ENCODE data around the gene CYP2U1. TPM values are rescaled to one million over a fixed set of nuclear protein-coding genes. Genes with fewer than 3 reads are reported as not detected.

CYP2U1 gene
- total RNA-seq, 1 donor from 2014 or later: 9.4 TPM

- Histone ChIP-seq H3K4me1 (peaks cover 71% of the 10 kb centered on the region), H3K27ac (replicated peaks) (peak overlapping the region; percentile 90), H3K4me3 (peak overlapping the region; percentile 80), H3K9me3 (replicated peaks) (no peaks in the 10 kb centered on the region), H3K36me3 (no peaks in the 10 kb centered on the region), H3K27me3 (ENCODE audit: low read depth) (no peaks in the 10 kb centered on the region)
- TF ChIP-seq, protein P1, sequence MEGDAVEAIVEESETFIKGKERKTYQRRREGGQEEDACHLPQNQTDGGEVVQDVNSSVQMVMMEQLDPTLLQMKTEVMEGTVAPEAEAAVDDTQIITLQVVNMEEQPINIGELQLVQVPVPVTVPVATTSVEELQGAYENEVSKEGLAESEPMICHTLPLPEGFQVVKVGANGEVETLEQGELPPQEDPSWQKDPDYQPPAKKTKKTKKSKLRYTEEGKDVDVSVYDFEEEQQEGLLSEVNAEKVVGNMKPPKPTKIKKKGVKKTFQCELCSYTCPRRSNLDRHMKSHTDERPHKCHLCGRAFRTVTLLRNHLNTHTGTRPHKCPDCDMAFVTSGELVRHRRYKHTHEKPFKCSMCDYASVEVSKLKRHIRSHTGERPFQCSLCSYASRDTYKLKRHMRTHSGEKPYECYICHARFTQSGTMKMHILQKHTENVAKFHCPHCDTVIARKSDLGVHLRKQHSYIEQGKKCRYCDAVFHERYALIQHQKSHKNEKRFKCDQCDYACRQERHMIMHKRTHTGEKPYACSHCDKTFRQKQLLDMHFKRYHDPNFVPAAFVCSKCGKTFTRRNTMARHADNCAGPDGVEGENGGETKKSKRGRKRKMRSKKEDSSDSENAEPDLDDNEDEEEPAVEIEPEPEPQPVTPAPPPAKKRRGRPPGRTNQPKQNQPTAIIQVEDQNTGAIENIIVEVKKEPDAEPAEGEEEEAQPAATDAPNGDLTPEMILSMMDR (IDR thresholded peaks at IDR 0.05; ENCODE audit: borderline replicate concordance): no peak
- intact Hi-C loops (cut with micrococcal nuclease): no loop called here
- DNase-seq: no peak
These were observed 57.8 kb downstream of the CYP2U1 start for GRCh38 chr4:107989162-107989536.

- no peaks in the 10 kb centered on the region for H3K36me3 ChIP-seq
- intact Hi-C loops (cut with micrococcal nuclease): no loop called here
- H3K27ac ChIP-seq (replicated peaks): peak within 1 kb of the TSS; percentile 90
- H3K9me3 ChIP-seq (replicated peaks): no peaks in the 10 kb centered on the region
- H3K4me3 ChIP-seq: peak within 1 kb of the TSS; percentile 80
- no peaks in the 10 kb centered on the region for H3K27me3 ChIP-seq (ENCODE audit: low read depth)
- peaks cover 77% of the 10 kb centered on the region for H3K4me1 ChIP-seq
- peak; percentile 96 for DNase-seq
- TF ChIP-seq, protein P1 (IDR thresholded peaks at IDR 0.05; ENCODE audit: borderline replicate concordance): no peak
These were observed 58.4 kb downstream of the CYP2U1 start, which contains the start of gene HADH for GRCh38 chr4:107989537-107990386. Gene HADH (plus strand): TSS chr4:107989889. CDS start chr4:107989933, 44 bp downstream.

DNA sequence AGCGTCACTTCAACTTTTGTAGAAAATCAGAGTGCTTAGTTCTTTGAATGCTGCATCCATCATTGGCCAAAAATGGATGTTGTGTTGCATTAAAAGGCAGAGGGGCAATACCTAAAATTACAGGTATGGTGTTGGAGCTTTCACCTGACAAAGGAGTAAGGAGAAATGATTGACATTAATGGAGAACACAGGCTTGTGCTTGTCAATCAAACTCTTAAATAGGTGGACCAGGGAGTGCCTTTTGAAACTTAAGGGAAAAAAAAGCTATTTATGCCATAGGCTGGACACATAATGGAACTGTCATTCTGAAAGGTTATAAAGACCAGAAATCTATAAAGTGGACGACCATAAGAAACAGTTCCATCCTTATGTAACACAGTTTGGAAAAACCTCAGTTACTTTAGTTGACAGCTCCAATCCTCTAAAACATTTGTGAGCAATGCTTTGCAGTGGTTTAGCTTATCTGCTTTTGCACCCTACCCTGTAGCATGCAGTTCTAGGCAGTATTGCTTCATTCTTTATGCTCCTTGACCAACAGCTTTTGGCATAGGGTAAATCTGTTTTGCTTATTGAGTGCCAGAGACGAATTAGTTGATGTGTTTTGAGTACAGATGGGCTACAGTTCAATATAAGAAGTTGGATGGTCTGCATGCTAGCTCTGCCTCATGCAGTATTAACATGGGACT lies 60.7 kb downstream of the CYP2U1 start:
- peak overlapping the region; percentile 90 for H3K27ac ChIP-seq (replicated peaks)
- H3K27me3 ChIP-seq (ENCODE audit: low read depth): no peaks in the 10 kb centered on the region
- intact Hi-C loops (cut with micrococcal nuclease): no loop called here
- H3K4me1 ChIP-seq: peaks cover 96% of the 10 kb centered on the region
- H3K4me3 ChIP-seq: peak overlapping the region; percentile 80
- no peak for DNase-seq
- TF ChIP-seq, protein P1 (IDR thresholded peaks at IDR 0.05; ENCODE audit: borderline replicate concordance): no peak
- no peaks in the 10 kb centered on the region for H3K36me3 ChIP-seq
- H3K9me3 ChIP-seq (replicated peaks): no peaks in the 10 kb centered on the region

DNA sequence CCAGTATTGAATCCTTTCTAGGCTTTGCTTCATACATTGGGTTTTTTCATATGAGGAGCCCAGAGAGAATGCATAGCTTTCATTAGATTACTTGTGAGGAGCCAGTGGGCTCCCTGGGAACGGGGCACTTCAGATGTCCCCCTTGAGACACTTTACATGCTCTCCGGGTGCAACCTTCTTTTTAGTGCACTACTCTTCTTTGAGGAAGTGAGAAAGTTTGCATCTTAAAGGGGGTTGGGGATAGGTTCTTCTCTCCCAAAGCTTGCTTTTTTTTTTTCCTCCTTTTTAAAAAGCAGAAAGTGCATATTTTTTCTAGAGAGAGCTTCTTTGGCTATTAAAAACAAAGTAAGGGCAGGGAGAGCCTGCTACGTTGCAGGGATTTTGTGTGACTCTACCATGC lies 62.6 kb downstream of the CYP2U1 start:
- no peaks in the 10 kb centered on the region for H3K27me3 ChIP-seq (ENCODE audit: low read depth)
- peak overlapping the region; percentile 80 for H3K4me3 ChIP-seq
- TF ChIP-seq, protein P1 (IDR thresholded peaks at IDR 0.05; ENCODE audit: borderline replicate concordance): no peak
- H3K9me3 ChIP-seq (replicated peaks): no peaks in the 10 kb centered on the region
- no peaks in the 10 kb centered on the region for H3K36me3 ChIP-seq
- H3K27ac ChIP-seq (replicated peaks): peak overlapping the region; percentile 90
- no peak for DNase-seq
- intact Hi-C loops (cut with micrococcal nuclease): no loop called here
- peaks cover 95% of the 10 kb centered on the region for H3K4me1 ChIP-seq

- intact Hi-C loops (cut with micrococcal nuclease): no loop called here
- TF ChIP-seq, protein P1 (IDR thresholded peaks at IDR 0.05; ENCODE audit: borderline replicate concordance): no peak
- H3K27me3 ChIP-seq (ENCODE audit: low read depth): no peaks in the 10 kb centered on the region
- H3K4me3 ChIP-seq: peak overlapping the region; percentile 80
- H3K27ac ChIP-seq (replicated peaks): peak overlapping the region; percentile 90
- H3K4me1 ChIP-seq: peaks cover 98% of the 10 kb centered on the region
- no peak for DNase-seq
- H3K36me3 ChIP-seq: no peaks in the 10 kb centered on the region
- H3K9me3 ChIP-seq (replicated peaks): no peaks in the 10 kb centered on the region
These were observed 63.5 kb downstream of the CYP2U1 start for GRCh38 chr4:107994894-107995293.

Data from left ventricle myocardium inferior (tissue), 1 donor.